HepG2 (cell line): ENCODE data around the gene MYO5A. TPM values are rescaled to one million over a fixed set of nuclear protein-coding genes. Genes with fewer than 3 reads are reported as not detected.

Source experiments
- CREB1 ChIP-seq, 2 experiments: fragments of 450-650 bp in 1 of 2; IDR thresholded peaks; 2 replicates each; pipeline ENCODE4 v1.6.1; 2016 to 2017; ENCODE audit warnings: control low read depth in 1 of 2, mild to moderate bottlenecking in 1 of 2, missing compliant biosample characterization in 1 of 2, missing genetic modification characterization in 1 of 2
- CSRNP1 ChIP-seq: sonication (generic); formaldehyde crosslinking; IDR thresholded peaks from 2 replicates; pipeline ENCODE4 v1.8.1; 2023; ENCODE audit warnings: mild to moderate bottlenecking, missing genetic modification reagents
- HOXA9 ChIP-seq: sonication (generic); formaldehyde crosslinking; IDR thresholded peaks from 2 replicates; pipeline ENCODE4 v1.8.1; 2022; ENCODE audit warnings: missing genetic modification reagents, mild to moderate bottlenecking, moderate library complexity, borderline replicate concordance
- JDP2 ChIP-seq: sonication (generic); formaldehyde crosslinking; IDR thresholded peaks from 2 replicates; pipeline ENCODE4 v1.8.1; 2022; ENCODE audit warnings: missing genetic modification reagents, borderline replicate concordance
- PAWR ChIP-seq: sonication (generic); formaldehyde crosslinking; IDR thresholded peaks from 2 replicates; pipeline ENCODE4 v1.4.0; 2020; ENCODE audit warnings: missing genetic modification reagents, mild to moderate bottlenecking, borderline replicate concordance
- PHF20 ChIP-seq: sonication (generic); formaldehyde crosslinking; IDR thresholded peaks from 2 replicates; pipeline ENCODE4 v1.5.0; 2020; ENCODE audit warnings: mild to moderate bottlenecking, missing genetic modification reagents
- RARG ChIP-seq: sonication (generic); formaldehyde crosslinking; IDR thresholded peaks from 2 replicates; pipeline ENCODE4 v1.4.0; 2020; ENCODE audit warnings: low read depth, mild to moderate bottlenecking, missing genetic modification reagents
- SP4 ChIP-seq: sonication (generic); formaldehyde crosslinking; IDR thresholded peaks from 2 replicates; pipeline ENCODE4 v1.8.1; 2023; ENCODE audit warnings: mild to moderate bottlenecking, missing genetic modification reagents
- U2AF2 ChIP-seq: fragments of 200-400 bp; formaldehyde crosslinking; IDR thresholded peaks from 2 replicates; pipeline ENCODE4 v1.6.1; 2017; ENCODE audit warnings: low read depth, mild to moderate bottlenecking, low read length
- ZNF142 ChIP-seq: sonication (generic); formaldehyde crosslinking; IDR thresholded peaks from 2 replicates; pipeline ENCODE4 v1.4.0; 2020; ENCODE audit warnings: missing genetic modification reagents
- ZNF451 ChIP-seq: sonication (generic); formaldehyde crosslinking; IDR thresholded peaks from 2 replicates; pipeline ENCODE4 v1.5.0; 2020; ENCODE audit warnings: mild to moderate bottlenecking, missing genetic modification reagents
- ZNF607 ChIP-seq: sonication (generic); formaldehyde crosslinking; IDR thresholded peaks from 2 replicates; pipeline ENCODE4 v1.5.1; 2020; ENCODE audit warnings: missing genetic modification reagents, mild to moderate bottlenecking, borderline replicate concordance
- ZNF7 ChIP-seq: IDR thresholded peaks from 2 replicates; pipeline ENCODE4 v1.6.1; 2016; ENCODE audit warnings: missing biosample characterization, missing genetic modification reagents
- ZNF703 ChIP-seq: sonication (generic); formaldehyde crosslinking; IDR thresholded peaks from 2 replicates; pipeline ENCODE4 v1.5.1; 2020; ENCODE audit warnings: missing genetic modification reagents, mild to moderate bottlenecking, moderate library complexity, borderline replicate concordance
- ZNF737 ChIP-seq: sonication (generic); formaldehyde crosslinking; IDR thresholded peaks from 2 replicates; pipeline ENCODE4 v1.5.0; 2020; ENCODE audit warnings: missing genetic modification reagents, mild to moderate bottlenecking, borderline replicate concordance
- polyA plus RNA-seq, 8 experiments: library from polyadenylated mRNA; depleted of rRNA in 3 of 8; stranded (reverse) in 7 of 8; unstranded in 1 of 8; fragments of >200 nt; fragmentation: Illumina TruSeq in 4 of 8; extraction: Trizol in 4 of 8; gene quantifications; 2 replicates each; pipeline versions ENCODE4 v1.2.1 to v1.2.3, GENCODE V29; 2011 to 2016; ENCODE audit warnings: low read depth in 4 of 8, missing spikeins in 1 of 8, mixed read lengths in 1 of 8; ENCODE audit not compliant: insufficient read depth in 1 of 8
- total RNA-seq, 5 experiments: library from RNA; depleted of rRNA; stranded (reverse); fragments of >200 nt; fragmentation: Illumina TruSeq; extraction: Trizol; gene quantifications; 2 replicates each; pipeline ENCODE4 v1.2.3, GENCODE V29; 2016; ENCODE audit warnings: low read depth in 1 of 5
- TF ChIP-seq, protein P1 (sequence below): sonication (generic); formaldehyde crosslinking; IDR thresholded peaks from 2 replicates; pipeline ENCODE4 v1.8.1; 2023; ENCODE audit warnings: mild to moderate bottlenecking, missing genetic modification reagents

MYO5A gene
- total and polyA plus RNA-seq, 2 of the 13 experiments (the other 11 are each of a cell fraction or from before 2014, with no cell fraction given): 2.8 to 4.8 TPM

DNA sequence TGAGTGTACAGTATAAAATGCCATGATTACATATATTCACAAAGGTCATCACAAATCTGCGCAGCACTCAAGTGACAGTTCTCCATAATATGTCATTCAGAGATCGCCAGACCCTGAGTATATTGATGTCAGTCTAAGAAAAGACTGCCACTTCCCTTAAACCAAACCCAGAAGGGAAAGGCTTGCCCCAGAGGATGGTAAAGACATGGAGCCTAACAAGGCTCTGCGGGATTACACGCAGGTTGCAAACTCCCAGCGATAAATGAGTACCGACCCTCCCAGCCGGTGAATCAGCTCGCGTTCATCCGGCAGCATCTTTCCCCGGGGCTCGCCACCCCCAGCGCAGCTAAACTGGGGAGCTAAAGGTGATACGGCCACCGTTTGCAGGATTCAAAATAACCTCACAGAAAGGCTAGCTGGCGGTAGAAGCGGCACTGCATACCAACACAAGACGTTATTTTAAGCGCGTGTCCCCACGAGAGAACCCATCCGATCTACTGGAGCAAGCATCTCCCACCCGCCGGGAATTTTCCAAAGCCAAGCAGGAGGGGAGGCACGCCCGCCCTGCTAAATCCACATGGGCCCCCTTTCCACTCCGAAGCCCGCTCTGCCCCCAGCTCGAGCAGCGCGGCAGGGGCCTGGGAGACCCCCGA lies 643 bp downstream of the MYO5A start (continued):
- TF ChIP-seq ZNF451 (CRISPR knock-in tag) (no peak), CSRNP1 (CRISPR knock-in tag) (no peak), CREB1 (IDR thresholded peaks at IDR 0.05) (no peak), CREB1 (CRISPR knock-in tag; IDR thresholded peaks at IDR 0.05) (no peak), ZNF703 (CRISPR knock-in tag) (no peak), HOXA9 (CRISPR knock-in tag) (0 out of 2 replicates have a peak, but pooled peaks have one; percentile 39), ZNF607 (CRISPR knock-in tag) (no peak), RARG (CRISPR knock-in tag) (no peak), ZNF142 (CRISPR knock-in tag) (no peak), ZNF737 (0 out of 2 replicates have a peak, but pooled peaks have one; percentile 43), U2AF2 (no peak), PHF20 (no peak; the same call in 1 of the 2 replicates), JDP2 (CRISPR knock-in tag) (no peak), PAWR (CRISPR knock-in tag) (no peak), ZNF7 (no peak), SP4 (CRISPR knock-in tag) (no peak)
- TF ChIP-seq, protein P1, sequence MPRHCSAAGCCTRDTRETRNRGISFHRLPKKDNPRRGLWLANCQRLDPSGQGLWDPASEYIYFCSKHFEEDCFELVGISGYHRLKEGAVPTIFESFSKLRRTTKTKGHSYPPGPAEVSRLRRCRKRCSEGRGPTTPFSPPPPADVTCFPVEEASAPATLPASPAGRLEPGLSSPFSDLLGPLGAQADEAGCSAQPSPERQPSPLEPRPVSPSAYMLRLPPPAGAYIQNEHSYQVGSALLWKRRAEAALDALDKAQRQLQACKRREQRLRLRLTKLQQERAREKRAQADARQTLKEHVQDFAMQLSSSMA (CRISPR knock-in tag): no peak
